NCI-H345 (cell line): ENCODE measurements around the gene SURF2.
"Not testable (repeated sequence)": the region's sequence is repeated elsewhere in the genome, so short reads cannot be mapped to it uniquely, and the experiment has no call there.

Experiments
- DNase-seq: peaks from one replicate; lab custom pipeline; 2025; lab: John Stamatoyannopoulos, UW

SURF2 gene

DNA sequence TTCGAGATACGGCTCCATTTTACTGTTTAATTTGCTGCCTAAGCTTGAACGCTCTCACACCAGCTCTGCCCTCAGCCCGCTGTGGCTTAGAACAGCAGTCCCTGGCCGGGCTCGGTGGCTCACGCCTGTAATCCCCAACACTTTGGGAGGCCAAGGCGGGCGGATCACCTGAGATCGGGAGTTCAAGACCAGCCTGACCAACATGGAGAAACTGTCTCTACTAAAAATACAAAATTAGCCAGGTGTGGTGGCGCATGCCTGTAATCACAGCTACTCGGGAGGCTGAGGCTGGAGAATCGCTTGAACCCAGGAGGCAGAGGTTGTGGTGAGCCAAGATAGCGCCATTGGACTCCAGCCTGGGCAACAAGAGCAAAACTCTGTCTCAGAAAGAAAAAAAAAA lies 20.9 kb downstream of the SURF2 start:
- not testable (repeated sequence) for DNase-seq

DNA sequence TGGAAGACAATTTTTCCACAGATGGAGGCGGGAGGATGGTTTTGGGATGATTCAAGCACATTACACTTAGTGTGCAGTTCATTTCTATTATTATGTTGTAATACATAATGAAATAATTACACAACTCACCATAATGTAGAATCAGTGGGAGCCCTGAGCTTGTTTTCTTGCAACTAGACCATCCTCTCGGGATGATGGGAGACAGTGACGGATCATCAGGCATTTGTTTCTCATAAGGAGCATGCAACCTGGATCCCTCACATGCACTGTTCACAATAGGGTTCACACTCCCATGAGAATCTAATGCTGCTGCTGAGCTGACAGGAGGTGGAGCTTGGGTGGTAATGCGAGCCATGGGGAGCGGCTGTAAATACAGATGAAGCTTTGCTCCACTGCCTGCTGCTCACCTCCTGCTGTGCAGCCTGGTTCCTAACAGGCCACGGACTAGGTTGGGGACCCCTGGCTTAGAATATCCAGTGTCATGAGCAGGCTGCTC lies 21.4 kb downstream of the SURF2 start:
- peak; percentile 23 for DNase-seq

DNA sequence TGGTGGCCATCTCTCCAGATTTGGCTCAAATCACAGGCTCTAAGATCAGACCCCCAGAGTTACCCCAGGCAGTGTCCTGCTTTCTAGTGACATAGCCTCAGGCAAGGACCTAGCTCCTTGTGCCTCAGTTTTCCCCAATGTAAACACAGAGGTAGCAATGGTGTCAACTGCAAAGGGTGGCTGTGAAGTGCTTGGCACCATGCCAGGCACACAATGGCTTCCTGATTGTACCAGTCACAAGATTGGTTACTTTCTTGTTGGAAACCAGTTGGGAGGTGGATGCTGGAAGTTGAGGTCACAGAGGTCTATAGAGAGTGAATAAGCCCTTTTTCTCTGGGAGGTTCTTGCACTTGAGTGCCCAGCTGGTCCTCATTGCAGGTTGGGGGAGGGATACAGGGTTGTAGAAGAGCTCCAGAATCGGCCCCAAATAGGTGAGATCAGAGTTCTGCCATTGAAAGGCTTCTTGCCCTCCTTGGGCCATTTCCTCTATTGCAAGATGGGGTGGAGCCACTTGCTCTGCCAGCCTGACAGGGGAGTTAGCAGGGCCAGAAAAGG lies 22.1 kb downstream of the SURF2 start:
- peak; percentile 11 for DNase-seq

DNA sequence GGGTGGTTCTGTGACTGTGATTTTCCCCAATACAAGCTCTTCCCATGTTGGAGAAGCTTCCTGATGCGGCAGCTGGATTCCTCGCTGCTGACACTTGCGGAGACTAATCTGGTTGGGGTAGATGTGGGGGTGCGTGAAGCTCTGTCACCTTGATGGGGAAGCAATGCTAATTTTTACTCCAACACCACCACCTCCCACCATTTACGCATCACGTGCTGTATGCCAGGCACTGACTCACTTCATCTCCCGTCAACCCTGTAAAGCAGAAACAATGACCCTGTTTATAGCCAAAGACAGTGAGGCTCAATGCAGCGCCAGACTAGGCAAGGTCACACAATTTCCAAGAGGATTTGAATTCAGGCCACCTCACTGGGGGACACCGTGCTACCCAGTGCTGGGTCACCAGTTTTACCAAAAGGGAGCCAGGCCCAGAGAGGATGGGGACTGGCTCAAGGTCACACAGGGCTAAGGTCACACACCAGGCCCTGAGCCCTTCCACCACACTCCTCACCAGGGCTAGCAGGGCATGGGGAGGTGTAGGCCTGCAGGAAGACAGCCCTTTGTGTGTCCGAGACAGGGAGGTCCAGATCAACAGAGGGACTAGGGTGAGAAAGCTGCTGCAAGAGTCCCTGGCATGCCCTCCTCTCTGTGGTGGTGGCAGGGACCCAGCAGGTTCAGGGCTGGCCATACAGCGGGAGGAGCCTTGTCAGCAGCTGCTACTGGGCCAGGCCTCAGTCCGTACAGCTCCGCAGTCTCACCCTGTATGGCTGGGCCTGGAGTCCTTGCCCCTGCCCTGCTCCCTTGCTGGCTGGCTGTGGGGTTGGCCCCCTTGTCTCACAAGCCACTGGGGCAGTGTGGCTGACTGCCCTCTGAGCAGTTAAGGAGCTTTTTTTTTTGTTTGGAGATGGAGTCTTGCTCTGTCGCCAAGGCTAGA lies 23.1 kb downstream of the SURF2 start:
- no peak for DNase-seq

DNA sequence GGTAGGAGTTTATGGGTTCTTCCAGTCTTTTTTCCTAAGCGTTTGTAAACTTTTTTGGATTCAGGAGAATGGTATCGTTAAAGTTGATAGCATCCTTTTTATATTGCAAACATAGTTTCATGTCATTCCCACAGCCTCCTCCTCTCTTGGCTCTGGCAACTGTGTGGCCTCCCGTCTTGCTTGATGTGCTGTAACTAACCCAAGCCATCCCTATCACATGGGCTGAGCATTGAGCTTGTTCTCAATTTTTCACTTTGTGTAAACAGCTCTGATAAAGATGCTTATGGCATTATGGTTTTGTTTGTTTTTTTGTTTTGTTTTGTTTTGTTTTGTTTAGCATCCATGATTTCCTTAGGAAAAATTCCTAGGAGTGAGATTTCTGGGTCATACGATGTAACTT lies 24.4 kb downstream of the SURF2 start:
- DNase-seq, result no peak

DNA sequence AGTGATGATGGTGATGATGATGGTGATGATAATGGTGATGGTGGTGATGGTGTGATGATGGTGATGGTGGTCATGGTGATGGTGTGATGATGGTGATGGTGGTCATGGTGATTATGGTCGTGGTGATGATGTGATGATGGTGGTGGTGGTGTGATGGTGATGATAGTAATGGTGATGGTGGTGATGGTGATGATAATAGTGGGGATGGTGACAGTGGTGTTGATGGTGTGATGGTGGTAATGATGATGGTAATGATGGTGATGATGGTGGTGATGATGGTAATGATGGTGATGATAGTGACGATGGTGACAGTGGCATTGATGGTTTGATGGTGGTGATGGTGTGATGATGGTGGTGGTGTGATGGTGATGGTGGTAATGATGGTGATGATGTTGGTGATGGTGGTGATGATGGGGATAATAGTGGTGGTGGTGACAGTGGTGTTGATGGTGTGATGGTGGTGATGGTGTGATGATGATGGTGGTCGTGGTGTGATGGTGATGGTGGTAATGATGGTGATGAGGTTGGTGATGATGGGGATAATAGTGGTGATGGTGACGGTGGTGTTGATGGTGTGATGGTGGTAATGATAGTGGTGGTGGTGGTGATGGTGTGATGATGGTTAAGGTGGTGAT lies 26.3 kb downstream of the SURF2 start:
- DNase-seq, result no peak

DNA sequence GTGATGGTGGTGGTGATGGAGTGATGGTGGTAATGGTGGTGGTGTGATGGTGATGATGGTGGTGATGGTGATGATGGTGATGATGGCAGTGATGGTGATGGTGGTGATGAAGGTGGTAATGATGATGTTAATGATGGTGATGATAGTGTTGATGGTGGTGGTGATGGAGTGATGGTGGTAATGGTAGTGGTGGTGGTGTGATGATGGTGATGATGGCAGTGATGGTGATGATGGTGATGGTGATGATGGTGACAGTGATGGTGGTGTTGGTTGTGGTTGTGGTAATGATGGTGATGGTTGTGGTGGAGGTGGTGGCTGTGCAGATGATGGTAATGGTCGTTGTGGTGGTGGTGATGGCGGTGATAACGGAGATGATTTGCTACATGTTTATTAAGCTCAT lies 27.1 kb downstream of the SURF2 start:
- DNase-seq, result no peak

DNA sequence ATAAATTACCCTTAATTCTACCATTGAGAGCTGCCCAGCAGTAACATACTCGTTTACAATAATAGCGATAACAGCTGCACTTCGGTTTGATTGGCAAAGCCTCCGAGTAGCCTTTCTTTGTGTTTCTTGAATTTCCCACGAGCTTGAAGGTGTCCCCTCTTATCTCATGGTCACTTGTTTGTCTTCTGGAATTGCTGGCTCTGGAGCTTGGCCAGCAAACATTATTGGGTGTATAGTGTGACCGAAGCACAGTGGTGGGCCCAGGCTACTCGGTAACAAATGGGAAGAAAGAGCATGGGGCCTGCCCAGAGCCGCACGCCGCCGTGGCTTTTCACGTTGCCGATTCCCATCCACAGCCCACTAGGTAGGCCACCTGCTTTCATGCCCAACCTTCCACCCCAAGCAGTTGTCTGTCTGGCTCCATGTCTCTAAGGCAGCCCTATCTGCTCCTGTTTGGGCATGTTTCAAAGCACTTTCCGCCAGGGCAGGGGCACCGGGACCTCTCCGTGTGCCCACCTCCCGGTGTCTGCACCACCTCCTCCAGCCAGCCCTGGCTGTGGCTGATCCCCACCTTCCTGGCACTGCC lies 28.5 kb downstream of the SURF2 start:
- no peak for DNase-seq

DNA sequence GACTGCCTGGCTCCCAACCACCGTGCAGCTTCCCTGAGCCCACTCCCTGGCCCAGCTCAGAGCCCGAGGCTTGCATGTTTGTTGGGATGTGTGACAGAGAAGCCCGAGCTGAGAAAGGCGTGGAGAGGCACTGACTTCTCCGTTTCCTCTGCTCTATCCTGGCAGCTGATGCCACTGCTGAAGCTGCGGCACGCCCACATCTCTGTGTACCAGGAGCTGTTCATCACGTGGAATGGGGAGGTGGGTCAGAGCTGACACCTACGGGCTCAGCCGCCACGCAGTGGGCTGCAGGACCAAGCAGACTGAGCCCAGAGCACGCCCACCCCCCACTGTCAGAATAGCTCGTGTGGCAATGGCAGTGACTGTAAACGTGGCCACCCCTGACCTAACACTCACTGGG lies 29.1 kb downstream of the SURF2 start:
- DNase-seq, result no peak

DNA sequence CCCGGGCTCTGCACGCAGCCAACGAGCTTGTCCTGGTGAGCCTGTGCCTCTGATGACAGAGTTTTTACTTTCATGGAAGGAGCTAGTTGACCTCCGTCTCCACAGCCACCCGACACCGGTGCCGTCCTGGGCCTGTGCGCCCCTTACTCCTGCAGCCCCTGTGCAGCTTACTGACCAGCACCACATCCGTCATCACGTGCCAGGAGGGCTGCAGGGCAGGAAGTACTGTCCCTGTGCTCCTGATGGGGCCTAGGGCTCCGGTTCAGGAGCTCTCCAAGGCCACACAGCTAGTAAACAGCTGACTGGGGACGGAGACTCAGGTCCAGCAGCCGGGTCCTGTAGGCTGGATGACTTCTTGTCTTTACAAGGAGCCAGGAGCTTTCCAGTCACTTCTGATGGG lies 30.0 kb downstream of the SURF2 start:
- DNase-seq, result no peak

DNA sequence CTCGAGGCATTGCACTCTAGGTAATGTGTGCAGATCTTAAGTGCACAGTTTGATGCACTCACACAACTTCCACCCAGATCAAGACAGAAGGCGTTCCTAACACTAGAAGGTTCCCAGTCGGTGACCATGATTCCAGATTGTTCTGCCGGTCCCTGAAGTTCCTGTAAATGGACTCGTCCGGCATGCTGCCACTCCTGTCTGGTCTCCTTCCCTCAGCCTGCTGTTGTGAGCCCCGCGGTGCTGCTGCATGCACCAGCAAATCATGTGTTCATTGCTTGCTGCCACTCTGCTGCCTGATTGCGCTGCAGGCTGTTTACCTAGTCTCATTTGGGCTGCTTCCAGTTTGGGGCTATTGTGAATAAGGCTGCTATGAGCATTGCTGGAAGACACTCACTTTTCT lies 31.3 kb downstream of the SURF2 start:
- peak; percentile 79 for DNase-seq

DNA sequence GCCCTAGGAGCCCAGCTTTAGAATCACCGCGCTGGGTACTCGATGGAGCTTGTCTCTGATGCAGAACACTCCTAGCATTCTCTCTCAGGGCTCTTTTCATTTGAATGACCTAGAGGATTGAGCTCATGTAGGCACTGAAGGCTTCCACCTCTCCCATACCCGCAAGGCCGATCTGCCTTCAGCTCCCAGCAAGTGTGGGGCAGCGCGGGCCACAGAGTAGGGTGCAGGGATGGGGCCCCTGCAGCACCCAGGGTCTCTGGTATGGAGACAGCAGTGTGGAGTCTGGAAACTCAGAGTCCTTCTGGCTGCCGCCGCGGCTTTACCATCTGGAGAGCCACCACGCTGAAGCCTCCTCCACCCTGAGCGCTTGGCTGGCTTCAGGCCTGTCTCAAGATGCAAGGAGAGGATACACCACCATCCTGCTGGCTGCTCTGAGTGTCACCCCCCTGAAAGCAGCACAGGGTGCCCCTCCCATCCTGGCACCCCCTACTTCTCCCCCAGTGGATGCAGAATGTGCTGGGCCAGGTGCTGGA lies 32.7 kb downstream of the SURF2 start:
- no peak for DNase-seq

DNA sequence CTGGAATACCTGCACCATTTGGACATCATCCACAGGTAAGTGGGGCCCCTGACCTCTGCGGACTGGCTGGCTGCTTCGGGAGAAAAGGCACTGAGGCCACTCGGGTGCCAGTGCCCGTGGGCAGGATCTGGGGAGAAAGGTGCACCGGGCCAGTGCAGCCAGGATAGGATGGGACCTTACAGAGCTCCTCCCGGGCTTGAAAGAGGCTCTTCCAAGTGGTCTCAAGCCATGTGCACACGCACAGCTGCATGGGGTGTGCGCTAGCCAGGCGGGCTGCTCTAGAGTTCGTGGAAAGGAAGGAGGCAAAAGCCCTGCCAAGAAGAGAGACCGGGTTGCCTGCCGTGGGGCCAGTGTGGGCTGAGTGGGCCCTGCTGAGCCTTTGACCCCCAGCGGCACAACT lies 33.2 kb downstream of the SURF2 start:
- no peak for DNase-seq

DNA sequence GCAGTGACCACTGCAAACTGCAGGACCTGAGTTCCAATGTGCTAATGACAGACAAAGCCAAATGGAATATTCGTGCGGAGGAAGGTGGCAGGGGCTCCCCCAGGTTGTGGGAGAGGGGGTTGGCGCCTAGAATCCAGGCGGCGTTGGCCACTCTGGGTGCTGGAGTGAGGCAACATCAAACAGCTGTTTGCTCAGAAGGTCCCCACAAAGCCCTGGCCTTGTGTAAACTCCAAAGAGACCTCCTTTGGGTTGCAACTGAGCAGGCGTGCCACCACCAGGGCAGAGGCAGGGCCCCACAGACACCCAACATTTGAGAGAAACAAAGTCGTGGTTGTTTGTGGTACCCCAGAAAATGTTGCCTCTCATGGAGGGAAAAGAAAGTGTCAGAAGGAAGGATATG lies 34.4 kb downstream of the SURF2 start:
- no peak for DNase-seq

DNA sequence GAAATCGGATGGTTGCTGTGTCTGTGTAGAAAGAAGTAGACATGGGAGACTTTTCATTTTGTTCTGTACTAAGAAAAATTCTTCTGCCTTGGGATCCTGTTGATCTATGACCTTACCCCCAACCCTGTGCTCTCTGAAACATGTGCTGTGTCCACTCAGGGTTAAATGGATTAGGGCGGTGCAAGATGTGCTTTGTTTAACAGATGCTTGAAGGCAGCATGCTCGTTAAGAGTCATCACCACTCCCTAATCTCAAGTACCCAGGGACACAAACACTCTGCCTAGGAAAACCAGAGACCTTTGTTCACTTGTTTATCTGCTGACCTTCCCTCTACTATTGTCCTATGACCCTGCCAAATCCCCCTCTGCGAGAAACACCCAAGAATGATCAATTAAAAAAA lies 35.1 kb downstream of the SURF2 start:
- DNase-seq, result not testable (repeated sequence)

DNA sequence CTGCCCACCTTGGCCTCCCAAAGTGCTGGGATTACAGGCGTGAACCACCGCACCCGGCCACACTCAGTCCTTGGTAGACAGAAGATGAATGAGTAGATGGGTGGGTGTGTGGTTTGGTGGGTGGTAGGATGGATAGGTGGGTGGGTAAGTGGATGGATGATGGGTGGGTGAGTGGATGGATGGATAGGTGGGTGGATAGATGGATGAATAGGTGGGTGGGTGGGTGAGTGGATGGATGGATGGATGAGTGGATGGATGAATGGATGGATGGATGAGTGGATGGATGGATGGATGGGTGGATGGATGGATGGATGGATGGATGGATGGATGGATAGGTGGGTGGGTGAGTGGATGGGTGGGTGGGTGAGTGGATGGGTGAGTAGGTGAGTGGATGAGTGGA lies 36.0 kb downstream of the SURF2 start:
- not testable (repeated sequence) for DNase-seq

DNA sequence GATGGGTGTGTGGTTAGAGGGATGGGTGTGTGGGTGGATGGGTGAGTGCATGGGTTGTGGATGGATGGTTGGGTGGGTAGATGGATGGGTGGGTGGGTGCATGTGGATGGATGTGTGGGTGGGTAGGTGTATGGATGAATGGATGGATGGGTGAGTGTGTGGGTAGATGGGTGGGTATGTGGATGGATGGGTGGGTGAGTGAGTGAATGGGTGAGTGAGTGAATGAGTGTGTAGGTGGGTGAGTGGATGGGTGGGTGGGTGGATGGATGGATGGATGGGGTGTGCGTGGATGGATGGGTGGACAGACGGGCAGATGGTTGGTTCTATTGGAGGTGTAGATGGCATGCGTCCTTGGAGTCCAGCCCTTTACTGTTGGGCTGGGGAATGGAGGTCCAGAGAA lies 37.0 kb downstream of the SURF2 start:
- DNase-seq, result no peak

DNA sequence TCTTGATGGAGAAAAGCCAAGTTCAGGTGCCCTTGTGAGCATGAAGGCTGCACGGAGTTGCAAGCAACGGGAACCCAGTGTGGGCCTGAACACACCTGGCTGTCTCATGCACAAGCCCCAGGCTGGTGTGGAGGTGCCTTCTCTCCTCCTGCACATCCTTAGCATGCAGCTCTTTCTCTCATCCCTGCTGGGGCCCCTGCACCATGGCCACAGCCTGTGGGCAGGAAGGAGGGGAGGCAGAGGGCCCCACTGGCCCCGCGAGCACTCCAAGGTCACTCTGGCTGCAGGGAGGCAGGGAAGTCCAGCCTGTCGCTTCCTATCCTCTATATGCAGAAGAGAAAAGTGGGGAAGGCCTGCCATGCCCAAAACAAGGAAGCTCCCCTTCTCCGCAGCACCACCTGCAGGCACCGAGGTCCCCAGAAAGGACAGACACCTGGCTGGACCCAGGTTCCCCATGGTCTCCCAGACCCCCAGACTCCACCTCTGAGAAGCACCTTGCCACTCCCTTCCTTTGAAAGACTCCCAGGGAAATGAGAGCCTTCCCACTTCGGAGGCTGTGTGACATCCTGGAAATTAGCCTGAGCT lies 38.4 kb downstream of the SURF2 start:
- no peak for DNase-seq

DNA sequence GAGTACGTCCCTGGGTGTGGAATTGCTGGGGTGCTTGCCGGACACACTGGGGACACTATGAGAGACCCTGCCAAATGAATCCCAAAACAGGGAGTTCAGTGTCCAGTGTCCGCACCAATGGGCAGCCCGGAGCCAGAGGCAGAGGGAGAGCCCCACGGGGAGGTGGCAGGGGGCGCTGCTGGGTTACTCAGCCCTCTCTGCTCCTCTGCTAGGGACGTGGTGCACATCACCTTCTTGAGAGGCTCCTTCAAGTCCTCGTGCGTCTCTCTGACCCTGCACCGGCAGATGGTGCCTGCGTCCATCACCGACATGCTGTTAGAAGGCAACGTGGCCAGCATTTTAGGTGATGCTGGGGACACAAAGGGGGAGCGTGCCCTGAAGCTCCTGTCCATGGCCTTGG lies 40.6 kb downstream of the SURF2 start:
- no peak for DNase-seq

DNA sequence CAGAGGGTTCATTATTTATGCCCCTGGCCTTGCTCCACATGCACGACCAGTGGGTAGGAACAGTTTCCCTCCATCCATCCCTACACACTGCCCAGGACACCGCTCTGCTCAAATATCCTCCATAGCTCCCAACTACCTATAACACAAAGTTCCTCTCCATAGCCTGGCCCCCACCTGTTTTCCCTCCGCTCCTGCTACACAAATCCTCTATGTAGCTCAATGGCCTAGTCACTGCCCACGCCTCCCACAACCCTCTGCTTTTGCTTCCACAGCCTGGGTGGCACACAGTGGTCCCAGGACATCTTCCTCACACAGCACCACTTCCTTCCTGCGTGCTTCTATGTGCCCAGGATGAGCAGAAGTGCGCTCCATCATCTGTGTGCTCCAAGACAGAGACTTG lies 41.0 kb downstream of the SURF2 start:
- DNase-seq, result no peak

DNA sequence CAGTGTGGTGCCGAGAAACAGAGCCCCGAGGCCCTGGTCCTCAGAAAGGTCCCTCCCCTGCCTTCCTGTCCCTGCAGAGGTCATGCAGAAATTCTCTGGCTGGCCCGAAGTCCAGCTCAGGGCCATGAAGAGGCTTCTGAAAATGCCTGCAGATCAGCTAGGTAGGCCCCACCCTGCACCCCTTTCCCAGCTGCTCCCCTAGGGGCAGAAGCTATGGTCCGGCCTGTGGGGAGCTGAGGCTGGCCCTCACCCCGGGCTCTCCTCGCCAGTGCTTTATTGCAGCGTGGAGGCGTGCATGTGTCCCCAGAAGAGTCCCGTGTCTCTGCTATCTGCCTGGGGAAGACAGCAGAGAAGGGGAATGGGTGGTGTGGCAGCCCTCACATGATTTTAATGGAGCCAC lies 41.5 kb downstream of the SURF2 start:
- no peak for DNase-seq

DNA sequence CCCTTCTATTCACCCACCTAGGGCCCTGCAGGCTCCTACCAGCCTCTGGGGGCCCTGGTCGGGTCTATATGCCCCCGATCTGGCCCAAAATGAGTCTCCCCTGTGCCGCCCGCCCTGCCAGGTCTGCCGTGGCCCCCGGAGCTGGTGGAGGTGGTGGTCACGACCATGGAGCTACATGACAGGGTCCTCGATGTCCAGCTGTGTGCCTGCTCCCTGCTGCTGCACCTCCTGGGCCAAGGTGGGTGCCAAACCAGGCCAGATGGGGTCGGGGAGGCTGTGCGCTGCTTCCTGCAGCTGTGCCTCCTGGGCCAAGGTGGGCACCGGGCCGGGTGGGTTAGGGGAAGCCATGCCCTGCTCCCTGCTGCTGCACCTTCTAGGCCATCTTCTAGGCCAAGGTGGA lies 43.9 kb downstream of the SURF2 start:
- DNase-seq, result no peak
